Keratinocyte (primary cell): ENCODE data around the gene KRT78. TPM values are rescaled to one million over a fixed set of nuclear protein-coding genes. Genes with fewer than 3 reads are reported as not detected.

Experiments used
- DNase-seq: peaks from one replicate; pipeline ENCODE4 v3.0.0-alpha.2; 2011; ENCODE audit warnings: low read depth, missing footprints, low spot score
- FAIRE-seq: peaks from 2 replicates; lab custom pipeline; 2011; peaks lifted over from hg19 to GRCh38; lab: Jason Lieb, UNC
- H2AFZ ChIP-seq: 2 replicates; pipeline ENCODE4 v1.6.0; 2012; ENCODE audit warnings: low read length, control low read depth, inconsistent platforms; ENCODE audit not compliant: control insufficient read depth
- H3K27ac ChIP-seq: 2 replicates; pipeline ENCODE4 v1.5.1; 2011; ENCODE audit warnings: low read length; ENCODE audit not compliant: control insufficient read depth, insufficient read depth
- H3K27me3 ChIP-seq: 3 replicates; pipeline ENCODE4 v1.6.0; 2011; ENCODE audit warnings: low read length; ENCODE audit not compliant: control insufficient read depth, insufficient read depth; ENCODE audit errors: extremely low read depth
- H3K36me3 ChIP-seq, 2 experiments: 2 replicates in 1 of 2; 3 replicates in 1 of 2; pipeline ENCODE4 v1.5.1; 2011; ENCODE audit warnings: low read length in 2 of 2, mild to moderate bottlenecking in 1 of 2; ENCODE audit not compliant: control insufficient read depth in 2 of 2, insufficient read depth in 2 of 2; ENCODE audit errors: extremely low read depth in 1 of 2
- H3K4me1 ChIP-seq: 3 replicates; pipeline ENCODE4 v1.5.1; 2011; ENCODE audit warnings: low read length; ENCODE audit not compliant: control insufficient read depth, insufficient read depth; ENCODE audit errors: extremely low read depth
- H3K4me2 ChIP-seq: 3 replicates; pipeline ENCODE4 v1.6.0; 2011; ENCODE audit warnings: low read depth, low read length; ENCODE audit not compliant: control insufficient read depth, insufficient read depth; ENCODE audit errors: extremely low read depth
- H3K4me3 ChIP-seq, 3 experiments: fragments of 200-600 bp in 1 of 3; sonication (generic) in 1 of 3; 2 replicates in 2 of 3; 3 replicates in 1 of 3; pipeline ENCODE4 v1.5.1; 2011 to 2016; ENCODE audit warnings: low read length in 3 of 3, mild to moderate bottlenecking in 3 of 3, control low read depth in 2 of 3, inconsistent platforms in 1 of 3, low read depth in 1 of 3, mixed read lengths in 1 of 3, mixed run types in 1 of 3, moderate library complexity in 1 of 3; ENCODE audit not compliant: control insufficient read depth in 2 of 3, insufficient read depth in 2 of 3; ENCODE audit errors: extremely low read depth in 1 of 3
- H3K79me2 ChIP-seq: 2 replicates; pipeline ENCODE4 v1.6.0; 2012; ENCODE audit warnings: low read length; ENCODE audit not compliant: control insufficient read depth, insufficient read depth
- H3K9ac ChIP-seq: 3 replicates; pipeline ENCODE4 v1.6.0; 2011; ENCODE audit warnings: low read length; ENCODE audit not compliant: control insufficient read depth, insufficient read depth; ENCODE audit errors: extremely low read depth
- H3K9me1 ChIP-seq: 3 replicates; pipeline ENCODE4 v1.6.0; 2011; ENCODE audit warnings: low read length; ENCODE audit not compliant: control insufficient read depth, insufficient read depth; ENCODE audit errors: extremely low read depth
- H3K9me3 ChIP-seq: 2 replicates; pipeline ENCODE4 v1.5.1; 2012; ENCODE audit warnings: low read depth, low read length; ENCODE audit not compliant: control insufficient read depth
- H4K20me1 ChIP-seq: 3 replicates; pipeline ENCODE4 v1.6.0; 2011; ENCODE audit warnings: low read length; ENCODE audit not compliant: control insufficient read depth, insufficient read depth; ENCODE audit errors: extremely low read depth
- CTCF ChIP-seq, 3 experiments: IDR thresholded peaks in 1 of 3; conservative IDR thresholded peaks in 1 of 3; optimal IDR thresholded peaks in 1 of 3; 2 replicates in 2 of 3; 3 replicates in 1 of 3; pipeline versions ENCODE3 to v1.5.1; 2011; ENCODE audit warnings: low read length in 3 of 3, mild to moderate bottlenecking in 3 of 3, moderate library complexity in 2 of 3, control low read depth in 1 of 3, inconsistent platforms in 1 of 3; ENCODE audit not compliant: insufficient read depth in 2 of 3; ENCODE audit errors: extremely low read depth in 1 of 3
- EZH2 ChIP-seq: IDR thresholded peaks from one replicate; pipeline ENCODE4 v1.6.1; 2012; ENCODE audit warnings: inconsistent platforms, mild to moderate bottlenecking, low read length, moderate library complexity
- dilution Hi-C: fragments of 300-500 bp; cut with MboI; formaldehyde crosslinking; loops from one replicate; pipeline ENCODE4 v1.7.0; 2020; ENCODE audit warnings: low sequenced_read_pairs; ENCODE audit not compliant: extremely low pct_ligation_motif_present
- polyA plus RNA-seq, 5 experiments: library from polyadenylated mRNA; depleted of rRNA in 3 of 5; stranded (reverse) in 3 of 5; stranded (forward) in 1 of 5; unstranded in 1 of 5; fragments of >200 nt; gene quantifications; 1 replicate in 1 of 5; 2 replicates in 3 of 5; 3 replicates in 1 of 5; pipeline versions ENCODE4 v1.2.1 to v1.2.3, GENCODE V29; 2011 to 2012; ENCODE audit warnings: missing spikeins in 2 of 5, low read depth in 1 of 5, low replicate concordance in 1 of 5

Gene KRT78
- polyA plus RNA-seq, 1 donor (not counting 4 experiments of a cell fraction or from before 2014, with no cell fraction given), result 0.96 TPM

GRCh38 chr12:52865090-52865944 is 16.5 kb upstream of the KRT78 start:
- Histone ChIP-seq H3K27ac (peak overlapping the region; percentile 25), H3K4me2 (no peak overlapping the region), H3K9ac (no peak overlapping the region), H3K4me3 (no peak overlapping the region), H3K36me3 (no peaks in the 10 kb centered on the region), H4K20me1 (no peaks in the 10 kb centered on the region), H3K4me1 (peaks cover 51% of the 10 kb centered on the region), H2AFZ (no peak overlapping the region), H3K9me3 (no peaks in the 10 kb centered on the region), H3K79me2 (no peaks in the 10 kb centered on the region), H3K27me3 (no peaks in the 10 kb centered on the region), H3K9me1 (no peaks in the 10 kb centered on the region)
- dilution Hi-C loops, result no loop called here
- TF ChIP-seq CTCF (optimal IDR thresholded peaks at IDR 0.05 in 1 of 3, IDR thresholded peaks at IDR 0.05 in 1 of 3, conservative IDR thresholded peaks at IDR 0.05 in 1 of 3; ENCODE audit: extremely low read depth in 1 of 3, insufficient read depth in 2 of 3, low read length in 3 of 3), result peak in 2 of 3 experiments; percentile 93 to 94
- no peak for TF ChIP-seq EZH2
- FAIRE-seq (peak; percentile 78), DNase-seq (no peak)

- H3K4me3 ChIP-seq, result no peak overlapping the region
- peak overlapping the region; percentile 11 for H3K9ac ChIP-seq
- H3K27me3 ChIP-seq, result no peaks in the 10 kb centered on the region
- H3K4me1 ChIP-seq, result peaks cover 54% of the 10 kb centered on the region
- H2AFZ ChIP-seq, result no peak overlapping the region
- no peaks in the 10 kb centered on the region for H3K9me1 ChIP-seq
- DNase-seq (no peak), FAIRE-seq (peak; percentile 73)
- H3K9me3 ChIP-seq, result no peaks in the 10 kb centered on the region
- H3K36me3 ChIP-seq, result no peaks in the 10 kb centered on the region
- dilution Hi-C loops, result no loop called here
- H4K20me1 ChIP-seq, result no peaks in the 10 kb centered on the region
- no peak for TF ChIP-seq EZH2
- no peak for TF ChIP-seq CTCF (optimal IDR thresholded peaks at IDR 0.05 in 1 of 3, IDR thresholded peaks at IDR 0.05 in 1 of 3, conservative IDR thresholded peaks at IDR 0.05 in 1 of 3; ENCODE audit: extremely low read depth in 1 of 3, insufficient read depth in 2 of 3, low read length in 3 of 3)
- H3K27ac ChIP-seq, result peak overlapping the region; percentile 6
- H3K4me2 ChIP-seq, result no peak overlapping the region
- no peaks in the 10 kb centered on the region for H3K79me2 ChIP-seq
Observed at GRCh38 chr12:52862023-52862422, 13.2 kb upstream of the KRT78 start.
